Natural killer cell treated with Interleukin-12 subunit alpha and Interleukin-12 subunit beta and Interleukin-15 and Interleukin-18, amount 100 ng/mL, for 72 hours (primary cell): Measurements from ENCODE around the gene PREPL. TPM values are rescaled to one million over a fixed set of nuclear protein-coding genes. Genes with fewer than 3 reads are reported as not detected.
"Not testable (repeated sequence)": the region's sequence is repeated elsewhere in the genome, so short reads cannot be mapped to it uniquely, and the experiment has no call there.

Experiments
- ATAC-seq, 2 donors: fragments of 150-1000 bp; cut with Tn5 transposase in 1 of 2; sonication (Bioruptor Pico), chemical (Tn5 transposase) in 1 of 2; 2 replicates each; pipeline ENCODE4 v1.10.0; 2021
- DNase-seq: peaks from one replicate; pipeline ENCODE4 v3.0.0; 2022; ENCODE audit warnings: low spot score
- H3K27ac Mint-ChIP-seq, 2 donors: 1 replicate in 1 of 2; 2 replicates in 1 of 2; pipeline ENCODE4 v1.8.0; 2022; ENCODE audit warnings: mixed read lengths in 2 of 2, mild to moderate bottlenecking in 1 of 2, moderate library complexity in 1 of 2
- H3K27me3 Mint-ChIP-seq, 2 donors: 1 replicate in 1 of 2; 2 replicates in 1 of 2; pipeline ENCODE4 v1.8.0; 2022; ENCODE audit warnings: mixed read lengths in 2 of 2
- H3K36me3 Mint-ChIP-seq: one replicate; pipeline ENCODE4 v1.8.0; 2022; ENCODE audit warnings: mixed read lengths
- H3K4me1 Mint-ChIP-seq, 2 donors: 1 replicate in 1 of 2; 2 replicates in 1 of 2; pipeline ENCODE4 v1.8.0; 2022; ENCODE audit warnings: low read depth in 2 of 2, mixed read lengths in 2 of 2, mild to moderate bottlenecking in 1 of 2
- H3K4me3 Mint-ChIP-seq: one replicate; pipeline ENCODE4 v1.8.0; 2022; ENCODE audit warnings: mixed read lengths
- H3K9me3 Mint-ChIP-seq: 2 replicates; pipeline ENCODE4 v1.8.0; 2022; ENCODE audit warnings: mixed read lengths
- total RNA-seq, 2 donors: library from RNA; stranded (reverse); gene quantifications; one replicate each; pipeline ENCODE4 v1.2.3, GENCODE V29; 2022

The PREPL gene
- total RNA-seq, 2 donors from 2014 or later, result 19.4 to 20.3 TPM

GRCh38 chr2:44329343-44329742 is 32.0 kb downstream of the PREPL start:
- Mint-ChIP-seq H3K27me3 (no peaks in the 10 kb centered on the region), H3K4me3 (no peak overlapping the region), H3K4me1 (peaks cover 0 to 7% of the 10 kb centered on the region in 2 donors), H3K36me3 (peaks cover 15% of the 10 kb centered on the region), H3K9me3 (no peaks in the 10 kb centered on the region), H3K27ac (no peak overlapping the region)
- ATAC-seq (no peak), DNase-seq (no peak)

- Mint-ChIP-seq H3K4me1 (peaks cover 0 to 7% of the 10 kb centered on the region in 2 donors), H3K27me3 (no peaks in the 10 kb centered on the region), H3K36me3 (peaks cover 15% of the 10 kb centered on the region), H3K27ac (no peak overlapping the region), H3K4me3 (no peak overlapping the region), H3K9me3 (no peaks in the 10 kb centered on the region)
- ATAC-seq, result no peak
- DNase-seq, result no peak
Observed at GRCh38 chr2:44328750-44329149, 32.5 kb downstream of the PREPL start.

- H3K36me3 Mint-ChIP-seq, result peaks cover 22% of the 10 kb centered on the region
Observed at GRCh38 chr2:44326548-44327264, 34.6 kb downstream of the PREPL start.

GRCh38 chr2:44325897-44326296 is 35.4 kb downstream of the PREPL start:
- no peak for ATAC-seq
- peaks cover 0 to 7% of the 10 kb centered on the region in 2 donors for H3K4me1 Mint-ChIP-seq
- no peak overlapping the region for H3K27ac Mint-ChIP-seq
- DNase-seq, result no peak
- H3K9me3 Mint-ChIP-seq, result no peaks in the 10 kb centered on the region
- no peaks in the 10 kb centered on the region for H3K27me3 Mint-ChIP-seq
- no peak overlapping the region for H3K4me3 Mint-ChIP-seq
- peaks cover 18% of the 10 kb centered on the region for H3K36me3 Mint-ChIP-seq

More at GRCh38 chr2:44326548-44327264, 34.6 kb downstream of the PREPL start:
- Mint-ChIP-seq H3K4me1 (peaks cover 0 to 7% of the 10 kb centered on the region in 2 donors), H3K27me3 (no peaks in the 10 kb centered on the region), H3K4me3 (no peak overlapping the region), H3K27ac (no peak overlapping the region), H3K9me3 (no peaks in the 10 kb centered on the region)
- ATAC-seq (no peak), DNase-seq (no peak)

GRCh38 chr2:44324971-44325426 is 36.3 kb downstream of the PREPL start:
- Mint-ChIP-seq H3K27me3 (no peaks in the 10 kb centered on the region), H3K4me1 (peaks cover 0 to 2% of the 10 kb centered on the region in 2 donors), H3K4me3 (no peak overlapping the region), H3K27ac (no peak overlapping the region), H3K36me3 (peaks cover 15% of the 10 kb centered on the region), H3K9me3 (no peaks in the 10 kb centered on the region)
- ATAC-seq (no peak), DNase-seq (no peak)

- Mint-ChIP-seq H3K27me3 (no peaks in the 10 kb centered on the region), H3K4me3 (no peak overlapping the region), H3K4me1 (peaks cover 0 to 2% of the 10 kb centered on the region in 2 donors), H3K9me3 (no peaks in the 10 kb centered on the region), H3K36me3 (peaks cover 23% of the 10 kb centered on the region), H3K27ac (no peak overlapping the region)
- ATAC-seq, result no peak
- DNase-seq, result no peak
Observed at GRCh38 chr2:44321360-44321759, 39.9 kb downstream of the PREPL start.

- H3K27ac Mint-ChIP-seq, result no peak overlapping the region
- H3K4me1 Mint-ChIP-seq, result peaks cover 0 to 2% of the 10 kb centered on the region in 2 donors
- H3K36me3 Mint-ChIP-seq, result peaks cover 28% of the 10 kb centered on the region
- no peaks in the 10 kb centered on the region for H3K27me3 Mint-ChIP-seq
- H3K4me3 Mint-ChIP-seq, result no peak overlapping the region
- ATAC-seq (no peak), DNase-seq (no peak)
- H3K9me3 Mint-ChIP-seq, result no peaks in the 10 kb centered on the region
Observed at GRCh38 chr2:44320832-44321231, 40.5 kb downstream of the PREPL start.

- H3K9me3 Mint-ChIP-seq, result peaks cover 5% of the 10 kb centered on the region
- ATAC-seq (no peak), DNase-seq (no peak)
- peaks cover 40% of the 10 kb centered on the region for H3K36me3 Mint-ChIP-seq
- no peak overlapping the region for H3K4me3 Mint-ChIP-seq
- no peaks in the 10 kb centered on the region for H3K27me3 Mint-ChIP-seq
- H3K27ac Mint-ChIP-seq, result no peak overlapping the region
- no peaks in the 10 kb centered on the region for H3K4me1 Mint-ChIP-seq
Observed at GRCh38 chr2:44315945-44316344, 45.3 kb downstream of the PREPL start.

- Mint-ChIP-seq H3K36me3 (peaks cover 49% of the 10 kb centered on the region), H3K9me3 (peaks cover 10% of the 10 kb centered on the region), H3K27ac (no peak overlapping the region), H3K4me3 (no peak overlapping the region), H3K27me3 (peaks cover 0 to under 1% of the 10 kb centered on the region in 2 donors), H3K4me1 (no peaks in the 10 kb centered on the region)
- DNase-seq, result no peak
- ATAC-seq, result no peak
Observed at GRCh38 chr2:44314362-44314761, 46.9 kb downstream of the PREPL start.

- Mint-ChIP-seq H3K4me3 (no peak overlapping the region), H3K4me1 (peaks cover 0 to 3% of the 10 kb centered on the region in 2 donors), H3K27me3 (peaks cover 0 to 6% of the 10 kb centered on the region in 2 donors), H3K27ac (no peak overlapping the region), H3K9me3 (peaks cover 14% of the 10 kb centered on the region), H3K36me3 (peaks cover 36% of the 10 kb centered on the region)
- no peak for DNase-seq
- no peak for ATAC-seq
Observed at GRCh38 chr2:44310287-44310686, 51.0 kb downstream of the PREPL start.

GRCh38 chr2:44305882-44306281 is 55.4 kb downstream of the PREPL start:
- H3K36me3 Mint-ChIP-seq, result peaks cover 12% of the 10 kb centered on the region
- H3K4me1 Mint-ChIP-seq, result peaks cover 0 to 3% of the 10 kb centered on the region in 2 donors
- ATAC-seq (no peak), DNase-seq (no peak)
- no peak overlapping the region for H3K4me3 Mint-ChIP-seq
- H3K27ac Mint-ChIP-seq, result no peak overlapping the region
- peaks cover 9% of the 10 kb centered on the region for H3K9me3 Mint-ChIP-seq
- peaks cover 0 to 6% of the 10 kb centered on the region in 2 donors for H3K27me3 Mint-ChIP-seq

GRCh38 chr2:44304258-44304657 is 57.0 kb downstream of the PREPL start:
- Mint-ChIP-seq H3K36me3 (peaks cover 2% of the 10 kb centered on the region), H3K9me3 (peaks cover 3% of the 10 kb centered on the region), H3K4me3 (no peak overlapping the region), H3K27me3 (peaks cover 0 to 5% of the 10 kb centered on the region in 2 donors), H3K27ac (no peak overlapping the region), H3K4me1 (peaks cover 0 to 2% of the 10 kb centered on the region in 2 donors)
- no peak for ATAC-seq
- DNase-seq, result no peak

GRCh38 chr2:44303766-44304165 is 57.5 kb downstream of the PREPL start:
- not testable (repeated sequence) for H3K4me3 Mint-ChIP-seq, H3K9me3 Mint-ChIP-seq, DNase-seq, H3K27ac Mint-ChIP-seq, H3K4me1 Mint-ChIP-seq, H3K36me3 Mint-ChIP-seq, H3K27me3 Mint-ChIP-seq, ATAC-seq

- no peaks in the 10 kb centered on the region for H3K9me3 Mint-ChIP-seq
- no peak for ATAC-seq
- peaks cover 0 to 10% of the 10 kb centered on the region in 2 donors for H3K4me1 Mint-ChIP-seq
- H3K27me3 Mint-ChIP-seq, result no peaks in the 10 kb centered on the region
- no peaks in the 10 kb centered on the region for H3K36me3 Mint-ChIP-seq
- H3K27ac Mint-ChIP-seq, result no peak overlapping the region
- DNase-seq, result no peak
- H3K4me3 Mint-ChIP-seq, result no peak overlapping the region
Observed at GRCh38 chr2:44301111-44301510, 60.2 kb downstream of the PREPL start.
